GM13976 (cell line): ENCODE data around the gene SS18.
A peak's percentile ranks its signal among the peaks of the same experiment; 100 is the strongest.
"Not testable (repeated sequence)": the region's sequence is repeated elsewhere in the genome, so short reads cannot be mapped to it uniquely, and the experiment has no call there.

Source experiments
- DNase-seq: peaks from one replicate; pipeline ENCODE4 v3.0.0; 2012; ENCODE audit warnings: low spot score
- in situ Hi-C: fragments of 300-500 bp; cut with MboI; formaldehyde crosslinking; loops from one replicate; pipeline ENCODE4 v1.12.0; 2022; ENCODE audit warnings: low sequenced_read_pairs, mixed read lengths, inconsistent platforms; ENCODE audit not compliant: unreplicated experiment
- TF ChIP-seq, protein P1 (sequence below): IDR thresholded peaks from 2 replicates; pipeline ENCODE4 v1.5.1; 2012; ENCODE audit warnings: borderline replicate concordance, mild to moderate bottlenecking; ENCODE audit not compliant: insufficient read depth; ENCODE audit errors: extremely low read depth, missing control alignments, control extremely low read depth

Gene SS18

GRCh38 chr18:26090130-26091046 is at the start of gene SS18:
Gene SS18 (minus strand): TSS chr18:26090613. CDS start chr18:26090569, 44 bp downstream.
- TF ChIP-seq, protein P1, sequence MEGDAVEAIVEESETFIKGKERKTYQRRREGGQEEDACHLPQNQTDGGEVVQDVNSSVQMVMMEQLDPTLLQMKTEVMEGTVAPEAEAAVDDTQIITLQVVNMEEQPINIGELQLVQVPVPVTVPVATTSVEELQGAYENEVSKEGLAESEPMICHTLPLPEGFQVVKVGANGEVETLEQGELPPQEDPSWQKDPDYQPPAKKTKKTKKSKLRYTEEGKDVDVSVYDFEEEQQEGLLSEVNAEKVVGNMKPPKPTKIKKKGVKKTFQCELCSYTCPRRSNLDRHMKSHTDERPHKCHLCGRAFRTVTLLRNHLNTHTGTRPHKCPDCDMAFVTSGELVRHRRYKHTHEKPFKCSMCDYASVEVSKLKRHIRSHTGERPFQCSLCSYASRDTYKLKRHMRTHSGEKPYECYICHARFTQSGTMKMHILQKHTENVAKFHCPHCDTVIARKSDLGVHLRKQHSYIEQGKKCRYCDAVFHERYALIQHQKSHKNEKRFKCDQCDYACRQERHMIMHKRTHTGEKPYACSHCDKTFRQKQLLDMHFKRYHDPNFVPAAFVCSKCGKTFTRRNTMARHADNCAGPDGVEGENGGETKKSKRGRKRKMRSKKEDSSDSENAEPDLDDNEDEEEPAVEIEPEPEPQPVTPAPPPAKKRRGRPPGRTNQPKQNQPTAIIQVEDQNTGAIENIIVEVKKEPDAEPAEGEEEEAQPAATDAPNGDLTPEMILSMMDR = no peak
- in situ Hi-C loops = no loop called here
- DNase-seq = peak; percentile 94

DNA sequence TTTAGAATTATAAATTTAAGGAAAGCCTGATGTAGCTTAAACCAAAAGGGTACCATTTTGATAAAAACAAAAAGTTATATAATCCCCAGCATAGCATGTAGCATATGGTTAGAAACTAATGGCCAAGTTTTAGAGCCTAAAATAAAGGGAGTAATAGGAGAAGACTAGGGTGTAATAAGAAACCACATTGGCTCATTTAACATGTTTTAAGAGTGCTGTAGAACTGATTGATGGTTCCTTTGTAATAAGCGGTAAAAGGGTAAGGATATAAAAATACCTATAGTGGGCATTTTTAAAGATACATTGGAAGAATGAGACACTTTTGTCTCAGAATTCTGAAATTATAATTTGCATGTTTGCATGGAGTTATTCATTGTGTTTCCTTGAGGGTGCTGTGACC is 45.1 kb upstream of the SS18 start:
- no peak for DNase-seq
- TF ChIP-seq, protein P1 = no peak
- in situ Hi-C loops = no loop called here

DNA sequence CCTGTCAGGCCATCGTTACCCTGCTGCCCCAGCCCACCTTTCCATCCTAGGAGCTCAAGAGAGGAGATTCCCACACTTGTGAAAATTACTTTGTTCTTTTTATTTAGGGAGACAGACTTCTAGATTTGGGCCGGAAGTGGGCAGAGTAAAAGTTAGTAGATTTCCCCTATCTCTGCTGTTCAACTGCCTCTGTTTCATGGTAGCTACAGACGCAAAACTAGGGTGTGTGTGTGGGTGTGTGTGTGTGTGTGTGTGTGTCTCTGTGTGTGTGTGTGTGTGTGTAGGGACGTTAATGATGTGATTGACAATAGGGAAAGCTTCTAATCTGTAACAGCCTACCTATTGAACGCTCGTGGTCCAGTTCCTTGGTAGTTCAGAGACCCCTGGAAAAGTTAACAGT is 43.7 kb upstream of the SS18 start:
- TF ChIP-seq, protein P1 = no peak
- in situ Hi-C loops = no loop called here
- DNase-seq = no peak

- in situ Hi-C loops = no loop called here
- peak; percentile 40 for DNase-seq
- TF ChIP-seq, protein P1 = no peak
These were observed 43.2 kb upstream of the SS18 start, which contains the start of gene PSMA8 for GRCh38 chr18:26133652-26134051. Gene PSMA8 (plus strand): TSS chr18:26133869. CDS start chr18:26133966, 97 bp downstream.

GRCh38 chr18:26128192-26128591 is 37.8 kb upstream of the SS18 start:
- in situ Hi-C loops, DNase-seq: not testable (repeated sequence)

GRCh38 chr18:26127786-26128185 is 37.4 kb upstream of the SS18 start:
- in situ Hi-C loops = no loop called here
- TF ChIP-seq, protein P1 = no peak
- no peak for DNase-seq

GRCh38 chr18:26121994-26122393 is 31.6 kb upstream of the SS18 start:
- DNase-seq = not testable (repeated sequence)
- in situ Hi-C loops = loop anchor here (25.0 kb wide), 1 partner anchor 1260 kb away; no protein-coding TSS in a partner anchor
